Endothelial cell of umbilical vein (primary cell): ENCODE data around the gene ATP5MK. TPM values are rescaled to one million over a fixed set of nuclear protein-coding genes. Genes with fewer than 3 reads are reported as not detected.

ENCODE experiments used
- BruUV-seq: library from RNA; stranded (reverse); fragments of 400-500 nt; replicated peaks from 2 replicates; lab custom pipeline; 2021; lab: Mats Ljungman, UMichigan
- CTCF ChIA-PET: fragments of 300-600, 350-600 bp; sonication (Branson Sonifier 250); formaldehyde crosslinking; loops from one replicate; lab custom pipeline; 2021; ENCODE audit warnings: antibody characterized with exemption, inconsistent platforms; lab: Charles Lee
- POLR2A ChIA-PET: fragments of 300-600, 350-600 bp; sonication (Branson Sonifier 250); formaldehyde crosslinking; loops from one replicate; lab custom pipeline; 2021; ENCODE audit warnings: antibody characterized with exemption, inconsistent platforms; lab: Charles Lee
- DNase-seq: peaks from one replicate; pipeline ENCODE4 v3.0.0-alpha.2; 2011; ENCODE audit warnings: low read depth, low spot score
- FAIRE-seq: peaks from 2 replicates; lab custom pipeline; 2011; peaks lifted over from hg19 to GRCh38; lab: Jason Lieb, UNC
- H2AFZ ChIP-seq: 2 replicates; pipeline ENCODE4 v1.6.0; 2012; ENCODE audit warnings: low read depth, low read length, control low read depth, inconsistent platforms
- H3K27ac ChIP-seq: 2 replicates; pipeline ENCODE4 v1.5.1; 2011; ENCODE audit warnings: low read depth, mild to moderate bottlenecking, control low read depth, low read length, moderate library complexity; ENCODE audit not compliant: insufficient read depth
- H3K27me3 ChIP-seq, 2 experiments: 2 replicates each; pipeline versions ENCODE4 v1.6.0 to v1.6.1; 2011; ENCODE audit warnings: low read length in 2 of 2, mixed read lengths in 1 of 2; ENCODE audit not compliant: control insufficient read depth in 2 of 2, insufficient read depth in 2 of 2
- H3K36me3 ChIP-seq, 2 experiments: 2 replicates in 1 of 2; 3 replicates in 1 of 2; pipeline ENCODE4 v1.5.1; 2011; ENCODE audit warnings: low read length in 2 of 2, mild to moderate bottlenecking in 1 of 2, moderate library complexity in 1 of 2; ENCODE audit not compliant: control insufficient read depth in 2 of 2, insufficient read depth in 2 of 2; ENCODE audit errors: extremely low read depth in 1 of 2
- H3K4me1 ChIP-seq: 3 replicates; pipeline ENCODE4 v1.5.1; 2011; ENCODE audit warnings: mild to moderate bottlenecking, low read length; ENCODE audit not compliant: control insufficient read depth, insufficient read depth; ENCODE audit errors: extremely low read depth
- H3K4me2 ChIP-seq: 2 replicates; pipeline ENCODE4 v1.6.1; 2011; ENCODE audit warnings: low read length, control low read depth, mixed read lengths; ENCODE audit not compliant: insufficient read depth
- H3K4me3 ChIP-seq, 3 experiments: fragments of 200-600 bp in 1 of 3; sonication (generic), shearing (Covaris generic) in 1 of 3; replicated peaks in 1 of 3; 2 replicates each; pipeline ENCODE4 v1.5.1; 2011 to 2016; ENCODE audit warnings: control low read depth in 3 of 3, low read length in 3 of 3, mild to moderate bottlenecking in 2 of 3, inconsistent platforms in 1 of 3, low read depth in 1 of 3, moderate library complexity in 1 of 3; ENCODE audit not compliant: insufficient read depth in 1 of 3
- H3K79me2 ChIP-seq: 2 replicates; pipeline ENCODE4 v1.6.0; 2012; ENCODE audit warnings: low read length, inconsistent platforms; ENCODE audit not compliant: control insufficient read depth, insufficient read depth
- H3K9ac ChIP-seq: replicated peaks from 2 replicates; pipeline ENCODE3; 2011; ENCODE audit warnings: low read length, control low read depth; ENCODE audit not compliant: insufficient read depth; ENCODE audit errors: extremely low read depth
- H3K9me1 ChIP-seq: replicated peaks from 3 replicates; pipeline ENCODE4 v1.6.0; 2011; ENCODE audit warnings: mild to moderate bottlenecking, low read length; ENCODE audit not compliant: control insufficient read depth, insufficient read depth; ENCODE audit errors: extremely low read depth
- H3K9me3 ChIP-seq: replicated peaks from 2 replicates; pipeline ENCODE4 v1.5.1; 2012; ENCODE audit warnings: low read length, inconsistent platforms; ENCODE audit not compliant: control insufficient read depth, insufficient read depth
- H4K20me1 ChIP-seq: replicated peaks from 2 replicates; pipeline ENCODE3; 2011; ENCODE audit warnings: mild to moderate bottlenecking, low read length; ENCODE audit not compliant: control insufficient read depth, insufficient read depth; ENCODE audit errors: extremely low read depth
- CTCF ChIP-seq, 2 donors: IDR thresholded peaks; 1 replicate in 1 of 2; 2 replicates in 1 of 2; pipeline ENCODE4 v1.5.1; 2011; ENCODE audit warnings: low read length in 2 of 2, mild to moderate bottlenecking in 2 of 2, moderate library complexity in 2 of 2, control low read depth in 1 of 2, inconsistent platforms in 1 of 2, low read depth in 1 of 2; ENCODE audit not compliant: insufficient read depth in 1 of 2; ENCODE audit errors: extremely low read depth in 1 of 2
- EZH2 ChIP-seq: IDR thresholded peaks from 2 replicates; pipeline ENCODE4 v1.6.1; 2012; ENCODE audit warnings: borderline replicate concordance, low read depth, mild to moderate bottlenecking, moderate library complexity, low read length, inconsistent platforms; ENCODE audit not compliant: severe bottlenecking
- FOS ChIP-seq: IDR thresholded peaks from 2 replicates; pipeline ENCODE4 v1.6.1; 2011; ENCODE audit warnings: mild to moderate bottlenecking, low read length, moderate library complexity, borderline replicate concordance; ENCODE audit not compliant: insufficient read depth
- GATA2 ChIP-seq: IDR thresholded peaks from 2 replicates; pipeline ENCODE4 v1.7.0; 2011; ENCODE audit warnings: low read depth, mild to moderate bottlenecking, moderate library complexity, mixed read lengths, low read length; ENCODE audit not compliant: insufficient read length, insufficient read depth
- JUN ChIP-seq: IDR thresholded peaks from 2 replicates; pipeline ENCODE4 v1.6.1; 2011; ENCODE audit warnings: borderline replicate concordance, low read depth; ENCODE audit not compliant: insufficient read length, insufficient read depth
- MAX ChIP-seq: IDR thresholded peaks from 2 replicates; pipeline ENCODE4 v1.6.1; 2011; ENCODE audit not compliant: insufficient read depth, insufficient read length
- MYC ChIP-seq: IDR thresholded peaks from one replicate; pipeline ENCODE4 v1.6.1; 2011; ENCODE audit warnings: mild to moderate bottlenecking, low read depth, low read length
- POLR2A ChIP-seq: IDR thresholded peaks from 2 replicates; pipeline ENCODE4 v1.6.1; 2012; ENCODE audit warnings: low read depth, mild to moderate bottlenecking, control low read depth, low read length
- POLR2AphosphoS5 ChIP-seq: IDR thresholded peaks from 2 replicates; pipeline ENCODE4 v1.6.1; 2012; ENCODE audit warnings: low read depth, mild to moderate bottlenecking, control low read depth, low read length, moderate library complexity; ENCODE audit not compliant: insufficient read depth
- dilution Hi-C: fragments of 300-500 bp; cut with MboI; formaldehyde crosslinking; loops from one replicate; pipeline ENCODE4 v1.15.0; 2019; ENCODE audit warnings: low sequenced_read_pairs; ENCODE audit not compliant: extremely low pct_ligation_motif_present
- intact Hi-C: fragments of 100-400 bp; cut with micrococcal nuclease; formaldehyde crosslinking; loops from one replicate; pipeline ENCODE4 v1.10.0; 2022
- polyA plus RNA-seq, 4 experiments: library from polyadenylated mRNA; depleted of rRNA in 3 of 4; stranded (reverse) in 3 of 4; unstranded in 1 of 4; fragments of >200 nt; gene quantifications; 2 replicates each; pipeline versions ENCODE4 v1.2.1 to v1.2.3, GENCODE V29; 2011 to 2012; ENCODE audit warnings: missing spikeins in 1 of 4
- total RNA-seq: library from RNA; stranded (reverse); gene quantifications from 2 replicates; pipeline ENCODE4 v1.2.3, GENCODE V29; 2021

The ATP5MK gene
- total and polyA plus RNA-seq, 2 donors (not counting 3 experiments of a cell fraction or from before 2014, with no cell fraction given), result 295 to 407 TPM

GRCh38 chr10:103423748-103424147, 27.5 kb upstream of the ATP5MK start:
- POLR2A ChIA-PET, result no interaction called here
- intact Hi-C loops (loop anchor here (2.0 to 10.0 kb wide), 2 partner anchors 23 to 261 kb away; no protein-coding TSS in a partner anchor), dilution Hi-C loops (no loop called here)
- FAIRE-seq (no peak), DNase-seq (no peak)
- Histone ChIP-seq H3K9me3 (no peaks in the 10 kb centered on the region), H3K27me3 (no peaks in the 10 kb centered on the region), H3K4me1 (peaks cover 4% of the 10 kb centered on the region), H3K9ac (no peak overlapping the region), H3K79me2 (no peaks in the 10 kb centered on the region), H3K4me2 (no peak overlapping the region), H3K4me3 (no peak overlapping the region), H3K36me3 (peaks cover 37 to 44% of the 10 kb centered on the region in 2 experiments), H4K20me1 (no peaks in the 10 kb centered on the region), H3K9me1 (no peaks in the 10 kb centered on the region), H3K27ac (no peak overlapping the region), H2AFZ (no peak overlapping the region)
- CTCF ChIA-PET, result interaction anchor here (0.6 kb wide), 1 partner anchor 59 kb away, joined by 3 read pairs; no protein-coding TSS in a partner anchor
- TF ChIP-seq MAX (no peak), FOS (no peak), POLR2A (no peak), GATA2 (no peak)
- no TSS peak for BruUV-seq

- Histone ChIP-seq H3K4me3 (no peak overlapping the region), H3K27me3 (no peaks in the 10 kb centered on the region), H3K4me1 (no peaks in the 10 kb centered on the region), H3K36me3 (peaks cover 49 to 64% of the 10 kb centered on the region in 2 experiments), H3K27ac (no peak overlapping the region), H3K4me2 (no peak overlapping the region), H3K79me2 (no peaks in the 10 kb centered on the region), H4K20me1 (no peaks in the 10 kb centered on the region), H3K9me1 (no peaks in the 10 kb centered on the region), H2AFZ (no peak overlapping the region), H3K9ac (no peak overlapping the region), H3K9me3 (no peaks in the 10 kb centered on the region)
- CTCF ChIA-PET, result interaction anchor here (1.6 to 2.2 kb wide), 3 partner anchors 62 to 174 kb away, joined by 4 to 7 read pairs (median 6); no protein-coding TSS in a partner anchor
- POLR2A ChIA-PET, result interaction anchor here (0.5 kb wide), 1 partner anchor 64 kb away, joined by 4 read pairs; no protein-coding TSS in a partner anchor
- FAIRE-seq (no peak), DNase-seq (no peak)
- intact Hi-C loops (no loop called here), dilution Hi-C loops (no loop called here)
- TF ChIP-seq MYC (no peak), EZH2 (no peak), POLR2AphosphoS5 (no peak), GATA2 (no peak), FOS (no peak), CTCF (IDR thresholded peaks at IDR 0.05; ENCODE audit: extremely low read depth in 1 of 2, insufficient read depth in 1 of 2, low read depth in 1 of 2, low read length in 2 of 2) (no peak), MAX (no peak), JUN (no peak), POLR2A (no peak)
- no TSS peak for BruUV-seq
Observed at GRCh38 chr10:103419101-103419500, 22.8 kb upstream of the ATP5MK start.
